Stomach (tissue), 9 donors: Measurements from ENCODE around the gene MTA3. TPM values are rescaled to one million over a fixed set of nuclear protein-coding genes. Genes with fewer than 3 reads are reported as not detected.
"Not testable (repeated sequence)": the region's sequence is repeated elsewhere in the genome, so short reads cannot be mapped to it uniquely, and the experiment has no call there.

ENCODE experiments used
- DNase-seq, 2 donors: peaks; one replicate each; pipeline versions ENCODE4 v3.0.0 to v3.0.0-alpha.2; 2013 to 2019
- H3K27ac ChIP-seq, 5 donors: fragments of 200-600 bp in 4 of 5; sonication (generic) in 4 of 5; one replicate each; pipeline ENCODE4 v1.5.1; 2013 to 2019; ENCODE audit warnings: mild to moderate bottlenecking in 1 of 5, moderate library complexity in 1 of 5
- H3K27me3 ChIP-seq, 3 donors: fragments of 200-600 bp; sonication (generic); one replicate each; pipeline ENCODE4 v1.5.1; 2017 to 2019; ENCODE audit warnings: mixed run types in 1 of 3
- H3K36me3 ChIP-seq, 4 donors: fragments of 200-600 bp; sonication (generic); 1 replicate in 3 of 4; 2 replicates in 1 of 4; pipeline ENCODE4 v1.5.1; 2016 to 2019
- H3K4me1 ChIP-seq, 4 donors: fragments of 200-600 bp; sonication (generic); one replicate each; pipeline ENCODE4 v1.5.1; 2016 to 2019
- H3K4me3 ChIP-seq, 4 donors: fragments of 200-600 bp; sonication (generic) in 3 of 4; one replicate each; pipeline ENCODE4 v1.5.1; 2016 to 2019; ENCODE audit warnings: mild to moderate bottlenecking in 1 of 4
- H3K9me3 ChIP-seq, 4 donors: fragments of 200-600 bp; sonication (generic); one replicate each; pipeline ENCODE4 v1.5.1; 2016 to 2019
- CTCF ChIP-seq, 7 experiments: fragments of 450-650 bp in 4 of 7; fragments of 200-600 bp in 3 of 7; sonication (generic) in 3 of 7; IDR thresholded peaks; one replicate each; pipeline ENCODE4 v1.5.1; 2016 to 2019; ENCODE audit warnings: antibody characterized with exemption in 7 of 7, control low read depth in 2 of 7, mild to moderate bottlenecking in 1 of 7
- EP300 ChIP-seq: sonication (generic); formaldehyde crosslinking; IDR thresholded peaks from one replicate; pipeline ENCODE4 v1.6.1; 2017; ENCODE audit warnings: antibody characterized with exemption
- POLR2A ChIP-seq, 4 donors: fragments of 450-650 bp; IDR thresholded peaks; one replicate each; pipeline ENCODE4 v1.6.1; 2016; ENCODE audit warnings: antibody characterized with exemption in 4 of 4, control low read depth in 2 of 4, mild to moderate bottlenecking in 1 of 4, moderate library complexity in 1 of 4
- POLR2AphosphoS5 ChIP-seq, 3 donors: sonication (generic); formaldehyde crosslinking; IDR thresholded peaks; one replicate each; pipeline ENCODE4 v1.6.1; 2016; ENCODE audit warnings: antibody characterized with exemption in 3 of 3
- WGBS, 5 donors: extraction: QIAGEN DNeasy Blood & Tissue Kit in 3 of 5; methylation state at CpG; one replicate each; pipeline versions ENCODE4 v1.1.5 to v1.1.7; 2013 to 2018; 5-methylcytosine and 5-hydroxymethylcytosine counted together
- intact Hi-C: fragments of 100-400 bp; cut with DNase I; formaldehyde crosslinking; loops from one replicate; pipeline ENCODE4 v1.15.1; 2023; ENCODE audit warnings: low total_unique reads
- polyA plus RNA-seq, 3 donors: library from polyadenylated mRNA; stranded (reverse); fragments of 200-250 nt; gene quantifications; one replicate each; pipeline ENCODE4 v1.2.3, GENCODE V29; 2013
- total RNA-seq, 5 donors: library from RNA; depleted of rRNA; stranded (reverse); fragments of >200 nt; gene quantifications; one replicate each; pipeline versions ENCODE4 v1.1.0 to v1.2.3, GENCODE V29; 2014 to 2016
- donor health status: healthy with polysubstance abuse.
- donor health status: Bipolar disorder and iron deficiency.
- donor health status: healthy.

MTA3 gene
- total and polyA plus RNA-seq, 8 donors, result 27.8 to 120 (median 49.1) TPM

GRCh38 chr2:42622943-42623676 is 54.7 kb downstream of the MTA3 start:
- no peak for DNase-seq
- 78 to 95% (median 82%) methylated on average over 5 of the region's 5 CpGs for WGBS, 5 donors
- TF ChIP-seq CTCF (IDR thresholded peaks at IDR 0.05) (no peak), POLR2AphosphoS5 (IDR thresholded peaks at IDR 0.05) (no peak), POLR2A (IDR thresholded peaks at IDR 0.05) (no peak), EP300 (no peak)
- no peak overlapping the region for H3K27ac ChIP-seq
- H3K4me1 ChIP-seq, result peaks cover 0 to 6% (median 0%) of the 10 kb centered on the region in 4 donors
- H3K27me3 ChIP-seq, result no peaks in the 10 kb centered on the region
- peaks cover 0 to 15% (median 14%) of the 10 kb centered on the region in 4 donors for H3K36me3 ChIP-seq
- H3K4me3 ChIP-seq, result no peak overlapping the region
- H3K9me3 ChIP-seq, result no peaks in the 10 kb centered on the region
- intact Hi-C loops, result no loop called here

- H3K36me3 ChIP-seq, result peaks cover 0 to 15% (median 9%) of the 10 kb centered on the region in 4 donors
- no peaks in the 10 kb centered on the region for H3K27me3 ChIP-seq
- H3K9me3 ChIP-seq, result no peaks in the 10 kb centered on the region
- intact Hi-C loops, result no loop called here
- TF ChIP-seq EP300 (no peak), CTCF (IDR thresholded peaks at IDR 0.05) (no peak), POLR2AphosphoS5 (IDR thresholded peaks at IDR 0.05) (no peak), POLR2A (IDR thresholded peaks at IDR 0.05) (no peak)
- H3K4me3 ChIP-seq, result no peak overlapping the region
- DNase-seq, result no peak
- 93 to 100% (median 98%) methylated on average over 2 of the region's 2 CpGs for WGBS, 5 donors
- peaks cover 0 to 2% (median 0%) of the 10 kb centered on the region in 4 donors for H3K4me1 ChIP-seq
- no peak overlapping the region for H3K27ac ChIP-seq
These were observed 55.6 kb downstream of the MTA3 start for GRCh38 chr2:42624047-42624446.

GRCh38 chr2:42628024-42628423 is 59.6 kb downstream of the MTA3 start:
- 95 to 99% (median 96%) methylated on average over 10 of the region's 10 CpGs for WGBS, 5 donors
- H3K27ac ChIP-seq, DNase-seq, H3K9me3 ChIP-seq, intact Hi-C loops, H3K27me3 ChIP-seq, H3K4me3 ChIP-seq, H3K4me1 ChIP-seq, H3K36me3 ChIP-seq: not testable (repeated sequence)

GRCh38 chr2:42636934-42637333 is 68.5 kb downstream of the MTA3 start:
- TF ChIP-seq POLR2A (IDR thresholded peaks at IDR 0.05) (no peak), POLR2AphosphoS5 (IDR thresholded peaks at IDR 0.05) (no peak)
- H3K27me3 ChIP-seq, result no peaks in the 10 kb centered on the region
- H3K27ac ChIP-seq, result no peak overlapping the region
- no peak overlapping the region for H3K4me3 ChIP-seq
- WGBS, 5 donors, result 90 to 97% (median 91%) methylated on average over 6 of the region's 6 CpGs
- H3K36me3 ChIP-seq, result peaks cover 0 to 5% (median 1%) of the 10 kb centered on the region in 4 donors
- H3K9me3 ChIP-seq, result no peaks in the 10 kb centered on the region
- DNase-seq, result no peak
- intact Hi-C loops, result no loop called here
- no peaks in the 10 kb centered on the region for H3K4me1 ChIP-seq

- 87 to 94% (median 90%) methylated on average over 7 of the region's 7 CpGs for WGBS, 5 donors
- intact Hi-C loops, result no loop called here
- Histone ChIP-seq H3K4me1 (no peaks in the 10 kb centered on the region), H3K4me3 (no peak overlapping the region), H3K27ac (no peak overlapping the region), H3K9me3 (no peaks in the 10 kb centered on the region), H3K36me3 (peaks cover 0 to 5% (median 1%) of the 10 kb centered on the region in 4 donors), H3K27me3 (no peaks in the 10 kb centered on the region)
- TF ChIP-seq POLR2AphosphoS5 (IDR thresholded peaks at IDR 0.05) (no peak), EP300 (no peak), CTCF (IDR thresholded peaks at IDR 0.05) (no peak), POLR2A (IDR thresholded peaks at IDR 0.05) (no peak)
- DNase-seq, result no peak
These were observed 69.8 kb downstream of the MTA3 start for GRCh38 chr2:42638080-42638784.
